ENCODE data around the gene DCAF16. TPM values are rescaled to one million over a fixed set of nuclear protein-coding genes. Genes with fewer than 3 reads are reported as not detected.

The DCAF16 gene
- total RNA-seq, 1 donor from 2014 or later: 34.2 TPM

DNA sequence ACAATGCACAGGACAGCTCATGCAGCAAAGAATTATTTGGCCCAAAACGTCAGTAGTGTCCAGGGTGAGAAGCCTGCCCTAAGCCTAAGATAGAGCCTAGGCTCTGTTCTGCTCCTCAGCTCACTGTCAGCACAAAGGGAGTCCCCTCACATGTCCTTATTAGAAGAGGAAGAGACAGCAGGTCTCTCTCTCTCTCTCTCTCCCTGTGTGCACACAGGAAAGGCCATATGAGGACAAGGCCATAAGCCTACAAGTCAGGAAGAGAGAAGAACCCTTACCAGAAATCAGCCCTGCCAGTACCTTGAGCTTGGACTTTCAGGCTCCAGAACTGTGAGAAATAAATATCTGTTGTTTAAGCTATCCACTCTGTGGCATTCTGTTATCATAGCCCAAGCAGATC, 49.5 kb downstream of the DCAF16 start:
- peaks cover 7% of the 10 kb centered on the region for H3K27me3 Mint-ChIP-seq (ENCODE audit: unreplicated experiment)

DNA sequence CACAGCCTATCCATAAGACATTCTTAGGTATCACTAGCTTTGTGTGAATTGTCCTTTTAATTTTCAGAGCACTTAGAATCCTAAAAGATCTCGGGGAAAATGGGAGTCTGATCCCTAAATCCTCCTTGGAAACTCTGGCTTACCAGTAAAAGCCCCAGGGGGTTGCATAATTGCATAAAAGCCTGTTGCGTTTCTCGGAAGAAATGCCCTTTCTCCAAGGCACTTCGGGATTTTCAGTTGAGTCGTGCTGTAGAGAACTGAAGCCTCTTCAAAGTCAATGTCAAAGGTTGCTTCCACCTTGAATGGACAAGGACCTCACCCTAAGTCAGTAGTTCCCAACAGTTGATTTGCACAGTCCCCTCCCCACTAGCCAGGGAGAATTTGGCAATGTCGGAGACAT, 49.9 kb downstream of the DCAF16 start:
- Mint-ChIP-seq H3K27ac (ENCODE audit: unreplicated experiment) (no peak overlapping the region), H3K36me3 (ENCODE audit: low read depth, unreplicated experiment) (no peaks in the 10 kb centered on the region), H3K4me1 (ENCODE audit: unreplicated experiment) (no peaks in the 10 kb centered on the region), H3K9me3 (ENCODE audit: unreplicated experiment) (no peaks in the 10 kb centered on the region), H3K4me3 (ENCODE audit: unreplicated experiment) (no peak overlapping the region), H3K27me3 (ENCODE audit: unreplicated experiment) (peaks cover 7% of the 10 kb centered on the region)
- no peak for DNase-seq (ENCODE audit: low spot score)
- TF ChIP-seq CTCF (IDR thresholded peaks at IDR 0.05; ENCODE audit: unreplicated experiment): no peak

More for the DNA sequence above, 49.5 kb downstream of the DCAF16 start:
- Mint-ChIP-seq H3K4me1 (ENCODE audit: unreplicated experiment) (no peaks in the 10 kb centered on the region), H3K4me3 (ENCODE audit: unreplicated experiment) (no peak overlapping the region), H3K36me3 (ENCODE audit: low read depth, unreplicated experiment) (no peaks in the 10 kb centered on the region), H3K27ac (ENCODE audit: unreplicated experiment) (no peak overlapping the region), H3K9me3 (ENCODE audit: unreplicated experiment) (no peaks in the 10 kb centered on the region)
- no peak for TF ChIP-seq CTCF (IDR thresholded peaks at IDR 0.05; ENCODE audit: unreplicated experiment)
- no peak for DNase-seq (ENCODE audit: low spot score)

GRCh38 chr4:17758485-17758884, 52.1 kb downstream of the DCAF16 start:
- no peak for TF ChIP-seq CTCF (IDR thresholded peaks at IDR 0.05; ENCODE audit: unreplicated experiment)
- Mint-ChIP-seq H3K4me1 (ENCODE audit: unreplicated experiment) (no peaks in the 10 kb centered on the region), H3K27me3 (ENCODE audit: unreplicated experiment) (peaks cover 5% of the 10 kb centered on the region), H3K36me3 (ENCODE audit: low read depth, unreplicated experiment) (no peaks in the 10 kb centered on the region), H3K4me3 (ENCODE audit: unreplicated experiment) (no peak overlapping the region), H3K9me3 (ENCODE audit: unreplicated experiment) (no peaks in the 10 kb centered on the region), H3K27ac (ENCODE audit: unreplicated experiment) (no peak overlapping the region)
- no peak for DNase-seq (ENCODE audit: low spot score)

DNA sequence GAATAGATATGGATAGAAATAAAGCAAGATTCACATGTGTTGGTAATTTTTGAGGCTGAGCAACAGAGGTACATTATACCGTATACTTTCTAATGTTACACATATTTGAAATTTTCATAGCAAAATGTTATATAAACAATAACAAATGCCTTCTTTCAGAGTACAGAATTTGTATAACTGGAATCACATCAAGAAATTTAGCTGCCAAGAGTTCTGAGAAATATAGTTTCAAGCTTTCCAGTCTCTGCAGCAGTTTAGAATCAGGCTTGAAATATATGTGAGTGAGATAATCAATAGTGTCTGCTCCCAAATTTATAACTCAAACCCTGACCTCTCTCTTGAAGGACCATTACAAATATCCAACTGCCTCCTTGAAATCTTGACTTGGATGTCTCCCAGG, 52.9 kb downstream of the DCAF16 start:
- Mint-ChIP-seq H3K36me3 (ENCODE audit: low read depth, unreplicated experiment) (no peaks in the 10 kb centered on the region), H3K27me3 (ENCODE audit: unreplicated experiment) (peaks cover 5% of the 10 kb centered on the region), H3K4me1 (ENCODE audit: unreplicated experiment) (no peaks in the 10 kb centered on the region), H3K27ac (ENCODE audit: unreplicated experiment) (no peak overlapping the region), H3K4me3 (ENCODE audit: unreplicated experiment) (no peak overlapping the region), H3K9me3 (ENCODE audit: unreplicated experiment) (no peaks in the 10 kb centered on the region)
- DNase-seq (ENCODE audit: low spot score): no peak
- TF ChIP-seq CTCF (IDR thresholded peaks at IDR 0.05; ENCODE audit: unreplicated experiment): no peak

GRCh38 chr4:17753646-17754045, 56.9 kb downstream of the DCAF16 start:
- Mint-ChIP-seq H3K27me3 (ENCODE audit: unreplicated experiment) (no peaks in the 10 kb centered on the region), H3K4me1 (ENCODE audit: unreplicated experiment) (no peaks in the 10 kb centered on the region), H3K4me3 (ENCODE audit: unreplicated experiment) (no peak overlapping the region), H3K27ac (ENCODE audit: unreplicated experiment) (no peak overlapping the region), H3K36me3 (ENCODE audit: low read depth, unreplicated experiment) (no peaks in the 10 kb centered on the region), H3K9me3 (ENCODE audit: unreplicated experiment) (no peaks in the 10 kb centered on the region)
- TF ChIP-seq CTCF (IDR thresholded peaks at IDR 0.05; ENCODE audit: unreplicated experiment): no peak
- no peak for DNase-seq (ENCODE audit: low spot score)

Other genes with a start within 250 kb of the DCAF16 start
- gene LAP3, start 233.6 kb downstream of the DCAF16 start, total RNA-seq (ENCODE audit: unreplicated experiment): 150 TPM
- gene MED28, start 196.1 kb downstream of the DCAF16 start, total RNA-seq (ENCODE audit: unreplicated experiment): 98.0 TPM
- 0.08 TPM for gene FAM184B, start 29.1 kb downstream of the DCAF16 start, total RNA-seq (ENCODE audit: unreplicated experiment)
- gene NCAPG, start 222 bp upstream of the DCAF16 start, total RNA-seq (ENCODE audit: unreplicated experiment): 7.1 TPM
- gene LCORL, start 211.0 kb upstream of the DCAF16 start, total RNA-seq (ENCODE audit: unreplicated experiment): 18.4 TPM